ENCODE measurements around the gene RPA3.

- TF ChIP-seq CTCF (IDR thresholded peaks at IDR 0.05) (no peak), POLR2A (IDR thresholded peaks at IDR 0.05) (no peak)
Measured at GRCh38 chr7:7664291-7664690, 54.1 kb downstream of the RPA3 start.
